ENCODE results near the gene SLC16A7. TPM values are rescaled to one million over a fixed set of nuclear protein-coding genes. Genes with fewer than 3 reads are reported as not detected.
"Not testable (repeated sequence)": the region's sequence is repeated elsewhere in the genome, so short reads cannot be mapped to it uniquely, and the experiment has no call there.

The SLC16A7 gene
- total RNA-seq, 4 donors from 2014 or later = 56.9 to 127 (median 64.9) TPM

GRCh38 chr12:59597385-59597781, 1.6 kb downstream of the SLC16A7 start:
- DNase-seq (ENCODE audit: low spot score) = no peak
- peak; percentile 88 for ATAC-seq (ENCODE audit: low FRiP score)
- no peak for TF ChIP-seq CTCF (IDR thresholded peaks at IDR 0.05)

GRCh38 chr12:59600171-59600570, 4.3 kb downstream of the SLC16A7 start:
- ATAC-seq (ENCODE audit: low FRiP score) (no peak), DNase-seq (ENCODE audit: low spot score) (no peak)

GRCh38 chr12:59603754-59604153, 7.9 kb downstream of the SLC16A7 start:
- DNase-seq (ENCODE audit: low spot score) (no peak), ATAC-seq (ENCODE audit: low FRiP score) (no peak)
- TF ChIP-seq CTCF (IDR thresholded peaks at IDR 0.05) = no peak

More at GRCh38 chr12:59600171-59600570, 4.3 kb downstream of the SLC16A7 start:
- no peak for TF ChIP-seq CTCF (IDR thresholded peaks at IDR 0.05)

GRCh38 chr12:59612823-59613434, 17.1 kb downstream of the SLC16A7 start:
- not testable (repeated sequence) for DNase-seq (ENCODE audit: low spot score); ATAC-seq (ENCODE audit: low FRiP score)

- DNase-seq (ENCODE audit: low spot score) (no peak), ATAC-seq (ENCODE audit: low FRiP score) (no peak)
- no peak for TF ChIP-seq CTCF (IDR thresholded peaks at IDR 0.05)
Observed at GRCh38 chr12:59615392-59616165, 19.8 kb downstream of the SLC16A7 start.

- ATAC-seq (ENCODE audit: low FRiP score) (no peak), DNase-seq (ENCODE audit: low spot score) (no peak)
- TF ChIP-seq CTCF (IDR thresholded peaks at IDR 0.05) = no peak
Observed at GRCh38 chr12:59619461-59620240, 23.8 kb downstream of the SLC16A7 start.

GRCh38 chr12:59620326-59620725, 24.5 kb downstream of the SLC16A7 start:
- no peak for DNase-seq (ENCODE audit: low spot score)
- peak; percentile 51 for ATAC-seq (ENCODE audit: low FRiP score)
- no peak for TF ChIP-seq CTCF (IDR thresholded peaks at IDR 0.05)

Measured in omental fat pad (tissue), 4 donors.